Neural progenitor cell (in vitro differentiated cells): Measurements from ENCODE around the gene UBE2G2.
A peak's percentile ranks its signal among the peaks of the same experiment; 100 is the strongest.

Experiments used
- EZH2 ChIP-seq: fragments of 200-600 bp; sonication (generic); IDR thresholded peaks from 2 replicates; pipeline ENCODE4 v1.6.1; 2017; ENCODE audit warnings: antibody characterized with exemption, mild to moderate bottlenecking, moderate library complexity
- TF ChIP-seq, protein P1 (sequence below): fragments of 200-600 bp; sonication (generic); IDR thresholded peaks from 2 replicates; pipeline ENCODE4 v1.5.1; 2017; ENCODE audit warnings: antibody characterized with exemption, mild to moderate bottlenecking

DNA sequence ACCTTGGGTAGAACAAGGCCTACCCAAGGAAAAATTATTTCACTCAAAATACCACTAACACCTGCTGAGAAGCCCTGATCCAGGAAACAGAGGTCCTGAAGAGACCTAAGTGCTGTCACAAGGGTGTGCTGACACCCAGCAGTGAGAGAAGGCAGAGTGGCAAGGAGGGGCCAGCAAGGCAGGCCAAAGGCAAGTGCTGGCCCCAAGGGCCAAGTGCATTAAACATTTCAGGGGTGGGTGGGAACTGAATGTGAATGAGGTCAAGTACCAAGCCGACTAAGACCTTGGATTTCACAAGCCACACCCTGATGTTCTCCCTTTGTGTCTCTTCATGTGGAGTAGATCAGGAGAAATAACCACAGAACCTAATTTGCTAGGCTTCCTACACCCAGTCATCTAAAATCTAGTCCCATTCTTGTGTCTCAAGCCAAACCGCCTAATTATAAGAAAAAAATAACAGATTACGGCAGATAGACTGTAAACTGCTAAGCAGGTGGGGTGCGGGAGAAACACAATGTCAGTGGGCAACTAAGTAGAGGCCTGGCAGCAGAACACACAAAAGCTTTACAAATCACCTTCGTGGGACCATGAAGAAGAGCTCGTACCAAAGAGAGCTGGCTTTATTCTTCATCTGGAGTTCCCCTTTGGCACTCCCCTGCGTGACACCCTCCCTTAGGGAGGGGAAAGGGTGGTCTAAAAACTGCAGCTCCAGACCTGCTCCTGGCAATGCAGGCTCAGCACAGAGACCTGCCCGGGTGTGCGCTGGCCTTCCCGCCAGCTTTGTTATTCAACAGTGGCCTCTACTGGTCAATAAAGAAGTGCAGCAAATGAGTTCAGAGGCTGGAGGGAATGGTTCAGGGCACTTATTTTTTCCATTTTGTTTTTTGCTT is 8.7 kb downstream of the UBE2G2 start:
- TF ChIP-seq, protein P1, sequence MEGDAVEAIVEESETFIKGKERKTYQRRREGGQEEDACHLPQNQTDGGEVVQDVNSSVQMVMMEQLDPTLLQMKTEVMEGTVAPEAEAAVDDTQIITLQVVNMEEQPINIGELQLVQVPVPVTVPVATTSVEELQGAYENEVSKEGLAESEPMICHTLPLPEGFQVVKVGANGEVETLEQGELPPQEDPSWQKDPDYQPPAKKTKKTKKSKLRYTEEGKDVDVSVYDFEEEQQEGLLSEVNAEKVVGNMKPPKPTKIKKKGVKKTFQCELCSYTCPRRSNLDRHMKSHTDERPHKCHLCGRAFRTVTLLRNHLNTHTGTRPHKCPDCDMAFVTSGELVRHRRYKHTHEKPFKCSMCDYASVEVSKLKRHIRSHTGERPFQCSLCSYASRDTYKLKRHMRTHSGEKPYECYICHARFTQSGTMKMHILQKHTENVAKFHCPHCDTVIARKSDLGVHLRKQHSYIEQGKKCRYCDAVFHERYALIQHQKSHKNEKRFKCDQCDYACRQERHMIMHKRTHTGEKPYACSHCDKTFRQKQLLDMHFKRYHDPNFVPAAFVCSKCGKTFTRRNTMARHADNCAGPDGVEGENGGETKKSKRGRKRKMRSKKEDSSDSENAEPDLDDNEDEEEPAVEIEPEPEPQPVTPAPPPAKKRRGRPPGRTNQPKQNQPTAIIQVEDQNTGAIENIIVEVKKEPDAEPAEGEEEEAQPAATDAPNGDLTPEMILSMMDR, result peak; percentile 90
- no peak for TF ChIP-seq EZH2
